Colonic mucosa (tissue), 4 donors: ENCODE measurements around the gene NRP2. TPM values are rescaled to one million over a fixed set of nuclear protein-coding genes. Genes with fewer than 3 reads are reported as not detected.

Experiments used
- DNase-seq: peaks from one replicate; pipeline ENCODE4 v3.0.0-alpha.2; 2020
- H3K27ac ChIP-seq: fragments of 200-600 bp; one replicate; pipeline ENCODE4 v1.8.0; 2021
- H3K27me3 ChIP-seq: fragments of 200-600 bp; one replicate; pipeline ENCODE4 v1.8.0; 2021
- H3K36me3 ChIP-seq: fragments of 200-600 bp; one replicate; pipeline ENCODE4 v1.8.0; 2021
- H3K4me1 ChIP-seq: fragments of 200-600 bp; one replicate; pipeline ENCODE4 v1.8.0; 2021; ENCODE audit warnings: mild to moderate bottlenecking
- H3K4me3 ChIP-seq: fragments of 200-600 bp; one replicate; pipeline ENCODE4 v1.8.0; 2021
- H3K9ac ChIP-seq, 2 donors: one replicate each; pipeline ENCODE4 v1.7.0; 2013; ENCODE audit warnings: control low read depth in 2 of 2, low read depth in 2 of 2, low read length in 2 of 2
- H3K9me3 ChIP-seq: fragments of 200-600 bp; one replicate; pipeline ENCODE4 v1.8.0; 2021
- intact Hi-C: fragments of 100-400 bp; cut with DNase I; formaldehyde crosslinking; loops from one replicate; pipeline ENCODE4 v1.14.1; 2022
- total RNA-seq, 2 donors: library from RNA; stranded (reverse); fragmentation: NEBNext Ultra II Directional in 1 of 2; extraction: Animal tissue kit (Norgen Biotek cat#: 25700) in 1 of 2; gene quantifications; one replicate each; pipeline ENCODE4 v1.2.1, GENCODE V29; 2021
- TF ChIP-seq, protein P1 (sequence below): fragments of 200-600 bp; IDR thresholded peaks from one replicate; pipeline ENCODE4 v1.8.0; 2022; ENCODE audit warnings: antibody characterized with exemption, mild to moderate bottlenecking
- donor health status: healthy.
- donor health status: DM: no; HTN: no; CAD: no.
- donor health status: DM: no; HTN: no; CAD: no.

NRP2 gene
- total RNA-seq, 2 donors from 2014 or later = 5.4 to 25.2 TPM

- Histone ChIP-seq H3K9me3 (no peaks in the 10 kb centered on the region), H3K4me1 (no peaks in the 10 kb centered on the region), H3K27me3 (no peaks in the 10 kb centered on the region), H3K27ac (no peak overlapping the region), H3K36me3 (no peaks in the 10 kb centered on the region), H3K4me3 (no peak overlapping the region), H3K9ac (no peak overlapping the region)
- intact Hi-C loops = no loop called here
- TF ChIP-seq, protein P1, sequence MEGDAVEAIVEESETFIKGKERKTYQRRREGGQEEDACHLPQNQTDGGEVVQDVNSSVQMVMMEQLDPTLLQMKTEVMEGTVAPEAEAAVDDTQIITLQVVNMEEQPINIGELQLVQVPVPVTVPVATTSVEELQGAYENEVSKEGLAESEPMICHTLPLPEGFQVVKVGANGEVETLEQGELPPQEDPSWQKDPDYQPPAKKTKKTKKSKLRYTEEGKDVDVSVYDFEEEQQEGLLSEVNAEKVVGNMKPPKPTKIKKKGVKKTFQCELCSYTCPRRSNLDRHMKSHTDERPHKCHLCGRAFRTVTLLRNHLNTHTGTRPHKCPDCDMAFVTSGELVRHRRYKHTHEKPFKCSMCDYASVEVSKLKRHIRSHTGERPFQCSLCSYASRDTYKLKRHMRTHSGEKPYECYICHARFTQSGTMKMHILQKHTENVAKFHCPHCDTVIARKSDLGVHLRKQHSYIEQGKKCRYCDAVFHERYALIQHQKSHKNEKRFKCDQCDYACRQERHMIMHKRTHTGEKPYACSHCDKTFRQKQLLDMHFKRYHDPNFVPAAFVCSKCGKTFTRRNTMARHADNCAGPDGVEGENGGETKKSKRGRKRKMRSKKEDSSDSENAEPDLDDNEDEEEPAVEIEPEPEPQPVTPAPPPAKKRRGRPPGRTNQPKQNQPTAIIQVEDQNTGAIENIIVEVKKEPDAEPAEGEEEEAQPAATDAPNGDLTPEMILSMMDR = no peak
- peak; percentile 68 for DNase-seq
Observed at GRCh38 chr2:205806143-205806905, 124.0 kb downstream of the NRP2 start.

GRCh38 chr2:205807229-205807628 lies 124.9 kb downstream of the NRP2 start:
- intact Hi-C loops = no loop called here
- no peaks in the 10 kb centered on the region for H3K9me3 ChIP-seq
- H3K27me3 ChIP-seq = no peaks in the 10 kb centered on the region
- no peaks in the 10 kb centered on the region for H3K36me3 ChIP-seq
- TF ChIP-seq, protein P1 = no peak
- H3K27ac ChIP-seq = no peak overlapping the region
- H3K4me1 ChIP-seq = no peaks in the 10 kb centered on the region
- no peak overlapping the region for H3K9ac ChIP-seq
- no peak for DNase-seq
- no peak overlapping the region for H3K4me3 ChIP-seq

DNA sequence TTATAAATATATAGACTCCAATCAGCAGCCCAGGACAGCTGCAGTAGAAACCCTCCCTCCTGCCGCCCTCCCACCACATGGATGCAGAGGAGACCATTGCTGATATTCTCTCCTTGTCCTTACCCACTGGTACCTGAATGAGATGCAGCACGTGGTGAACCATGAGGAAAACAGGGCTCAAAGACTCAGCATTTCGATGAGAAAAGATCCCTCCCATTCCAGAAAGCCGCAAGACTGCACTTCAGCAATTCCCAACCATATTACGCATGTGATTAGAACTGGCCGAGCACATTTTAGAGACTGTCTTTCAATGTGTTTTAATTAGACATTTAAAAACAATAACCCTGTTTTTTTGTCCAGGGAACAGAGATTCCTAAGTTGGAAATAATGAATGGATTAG lies 125.5 kb downstream of the NRP2 start:
- Histone ChIP-seq H3K36me3 (no peaks in the 10 kb centered on the region), H3K27ac (no peak overlapping the region), H3K9me3 (no peaks in the 10 kb centered on the region), H3K27me3 (no peaks in the 10 kb centered on the region), H3K4me3 (no peak overlapping the region), H3K4me1 (no peaks in the 10 kb centered on the region), H3K9ac (no peak overlapping the region)
- intact Hi-C loops = no loop called here
- DNase-seq = no peak
- TF ChIP-seq, protein P1 = no peak

- Histone ChIP-seq H3K9me3 (no peaks in the 10 kb centered on the region), H3K9ac (no peak overlapping the region), H3K27me3 (no peaks in the 10 kb centered on the region), H3K4me3 (no peak overlapping the region), H3K27ac (no peak overlapping the region), H3K36me3 (no peaks in the 10 kb centered on the region), H3K4me1 (no peaks in the 10 kb centered on the region)
- TF ChIP-seq, protein P1 = no peak
- intact Hi-C loops = no loop called here
- DNase-seq = no peak
Observed at GRCh38 chr2:205808486-205809121, 126.3 kb downstream of the NRP2 start.

DNA sequence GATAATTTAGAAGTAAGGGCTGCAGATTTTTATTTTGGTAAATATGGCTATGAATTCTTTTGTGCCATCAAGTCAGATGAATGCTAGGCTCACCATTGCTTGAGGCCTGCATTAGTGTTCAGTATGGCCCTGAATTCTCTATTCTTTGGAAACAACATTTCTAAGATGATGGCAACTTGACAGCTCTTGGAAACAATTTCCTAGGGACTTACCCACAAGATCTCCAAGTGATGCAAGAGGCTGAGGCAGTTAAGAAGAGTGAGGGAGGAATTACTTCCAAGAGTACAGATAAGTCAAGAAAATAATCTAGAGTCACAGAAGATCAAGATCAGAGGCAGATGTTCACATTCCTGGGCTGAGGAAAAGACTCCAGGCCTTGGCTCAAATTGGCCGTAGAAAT lies 129.1 kb downstream of the NRP2 start:
- H3K9me3 ChIP-seq = no peaks in the 10 kb centered on the region
- no peak overlapping the region for H3K4me3 ChIP-seq
- H3K27ac ChIP-seq = no peak overlapping the region
- H3K27me3 ChIP-seq = no peaks in the 10 kb centered on the region
- TF ChIP-seq, protein P1 = no peak
- no peaks in the 10 kb centered on the region for H3K36me3 ChIP-seq
- H3K4me1 ChIP-seq = no peaks in the 10 kb centered on the region
- no peak for DNase-seq
- no peak overlapping the region for H3K9ac ChIP-seq
- intact Hi-C loops = no loop called here
